Measurements from ENCODE around the gene PUDP.

The PUDP gene

GRCh38 chrX:7146703-7147412 lies 1.1 kb downstream of the PUDP start:
- no peak for DNase-seq (ENCODE audit: low read depth in 2 of 2)

DNA sequence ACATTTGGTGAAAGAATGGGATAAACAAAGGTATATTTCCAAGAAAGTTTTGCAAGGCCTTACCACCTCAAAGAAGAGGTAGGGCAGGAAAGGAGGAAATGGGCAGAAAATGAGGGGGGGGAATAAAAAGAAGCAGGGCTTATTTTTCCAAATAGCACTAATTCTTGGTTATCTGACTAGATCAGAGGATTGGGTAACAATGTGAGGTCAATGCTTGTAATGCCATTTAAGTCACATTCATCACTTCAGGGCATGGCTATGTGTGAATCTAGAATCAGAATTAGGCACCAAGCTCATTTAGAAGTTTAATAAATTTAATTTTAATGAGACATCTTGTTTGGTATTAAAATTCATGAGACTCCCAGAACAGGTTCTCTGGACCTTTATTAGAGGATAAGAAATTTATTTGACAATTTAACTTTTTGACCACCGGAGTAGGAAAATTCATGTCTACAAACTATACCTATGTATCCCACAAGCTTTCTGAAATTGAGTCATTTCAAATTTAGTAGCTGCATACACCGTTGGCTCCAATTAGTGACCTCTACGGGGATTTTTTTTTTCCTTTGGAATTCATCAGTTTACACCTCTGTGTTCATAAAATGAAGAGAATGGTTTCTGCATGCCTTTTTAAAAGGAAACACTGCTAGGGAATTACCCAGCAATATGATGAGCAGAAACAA lies 1.8 kb downstream of the PUDP start:
- no peak for DNase-seq (ENCODE audit: low read depth in 2 of 2)

GRCh38 chrX:7145454-7145853 lies 2.5 kb downstream of the PUDP start:
- DNase-seq (ENCODE audit: low read depth in 2 of 2): no peak

- no peak for DNase-seq (ENCODE audit: low read depth in 2 of 2)
These were observed 3.9 kb downstream of the PUDP start for GRCh38 chrX:7143941-7144525.

GRCh38 chrX:7143076-7143475 lies 4.9 kb downstream of the PUDP start:
- DNase-seq (ENCODE audit: low read depth in 2 of 2): no peak

DNA sequence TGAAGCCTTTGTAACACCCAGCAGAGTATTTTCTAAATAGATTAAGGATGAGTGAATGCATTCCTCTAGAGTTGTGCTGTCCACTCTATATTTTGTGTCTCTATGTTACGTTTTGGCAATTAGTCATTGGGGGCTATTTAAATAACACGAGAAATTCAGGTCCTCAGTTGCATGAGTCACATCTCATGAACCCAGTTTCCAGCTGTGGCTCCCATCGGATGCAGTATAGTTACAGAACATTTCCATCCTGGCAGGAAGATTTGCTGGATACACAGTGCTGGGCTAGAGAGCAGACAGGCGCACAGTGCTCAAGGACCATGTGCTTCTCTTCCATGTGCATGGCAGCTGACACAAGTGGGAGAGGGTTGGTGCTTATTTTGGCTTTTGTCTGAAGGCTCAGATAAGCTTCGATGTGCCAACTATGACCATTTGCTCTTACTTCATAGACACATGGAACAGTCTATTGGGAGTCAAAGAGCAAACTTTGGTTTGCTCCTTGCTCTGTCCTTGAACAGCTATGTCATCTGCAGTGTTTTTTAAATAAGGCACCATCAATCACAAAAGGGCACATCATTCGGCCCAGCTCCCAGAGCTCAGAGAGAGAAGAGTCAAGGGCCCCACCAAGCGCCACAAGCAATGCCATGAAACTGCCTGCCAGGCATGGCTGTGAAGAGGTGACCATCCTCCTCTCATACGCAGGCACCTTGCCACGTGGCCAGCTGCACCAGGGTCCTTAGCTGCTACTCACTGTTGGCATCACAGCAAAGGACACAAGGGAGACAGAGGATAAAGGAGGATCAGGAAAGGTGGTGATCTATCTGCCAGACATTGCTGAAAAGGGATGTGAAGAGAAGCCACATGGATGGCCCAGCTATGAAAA lies 8.5 kb downstream of the PUDP start:
- DNase-seq (ENCODE audit: low read depth in 2 of 2): peak; percentile 80

- no peak for DNase-seq (ENCODE audit: low read depth in 2 of 2)
These were observed 13.0 kb downstream of the PUDP start for GRCh38 chrX:7134981-7135380.

DNA sequence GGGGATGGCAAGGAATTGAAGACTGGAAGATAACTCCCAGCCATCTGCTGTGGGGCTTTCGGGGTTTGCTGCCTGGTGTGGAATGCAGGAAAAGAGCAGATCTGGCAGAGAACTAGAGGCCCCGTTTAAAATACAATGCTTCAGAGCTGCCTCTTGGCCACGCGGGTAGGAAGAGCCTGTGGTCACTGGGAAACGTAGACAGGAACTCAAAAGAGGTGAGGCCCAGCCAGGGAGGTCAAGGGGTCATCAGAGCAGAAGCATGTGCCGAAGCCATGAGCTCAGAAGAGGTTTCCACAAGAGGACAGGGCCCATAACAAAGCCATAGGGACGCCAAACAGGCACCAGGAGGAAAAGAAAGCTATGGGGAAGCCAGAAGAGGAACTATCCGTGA lies 14.9 kb downstream of the PUDP start:
- no peak for DNase-seq (ENCODE audit: low read depth in 2 of 2)

- peak; percentile 36 to 42 for DNase-seq (ENCODE audit: low read depth in 2 of 2)
These were observed 15.5 kb downstream of the PUDP start for GRCh38 chrX:7132335-7133049.

GRCh38 chrX:7131621-7132020 lies 16.3 kb downstream of the PUDP start:
- no peak for DNase-seq (ENCODE audit: low read depth in 2 of 2)

- DNase-seq (ENCODE audit: low read depth in 2 of 2): no peak
These were observed 20.9 kb downstream of the PUDP start for GRCh38 chrX:7127056-7127455.

- DNase-seq (ENCODE audit: low read depth in 2 of 2): no peak
These were observed 27.1 kb downstream of the PUDP start for GRCh38 chrX:7120878-7121219.

DNA sequence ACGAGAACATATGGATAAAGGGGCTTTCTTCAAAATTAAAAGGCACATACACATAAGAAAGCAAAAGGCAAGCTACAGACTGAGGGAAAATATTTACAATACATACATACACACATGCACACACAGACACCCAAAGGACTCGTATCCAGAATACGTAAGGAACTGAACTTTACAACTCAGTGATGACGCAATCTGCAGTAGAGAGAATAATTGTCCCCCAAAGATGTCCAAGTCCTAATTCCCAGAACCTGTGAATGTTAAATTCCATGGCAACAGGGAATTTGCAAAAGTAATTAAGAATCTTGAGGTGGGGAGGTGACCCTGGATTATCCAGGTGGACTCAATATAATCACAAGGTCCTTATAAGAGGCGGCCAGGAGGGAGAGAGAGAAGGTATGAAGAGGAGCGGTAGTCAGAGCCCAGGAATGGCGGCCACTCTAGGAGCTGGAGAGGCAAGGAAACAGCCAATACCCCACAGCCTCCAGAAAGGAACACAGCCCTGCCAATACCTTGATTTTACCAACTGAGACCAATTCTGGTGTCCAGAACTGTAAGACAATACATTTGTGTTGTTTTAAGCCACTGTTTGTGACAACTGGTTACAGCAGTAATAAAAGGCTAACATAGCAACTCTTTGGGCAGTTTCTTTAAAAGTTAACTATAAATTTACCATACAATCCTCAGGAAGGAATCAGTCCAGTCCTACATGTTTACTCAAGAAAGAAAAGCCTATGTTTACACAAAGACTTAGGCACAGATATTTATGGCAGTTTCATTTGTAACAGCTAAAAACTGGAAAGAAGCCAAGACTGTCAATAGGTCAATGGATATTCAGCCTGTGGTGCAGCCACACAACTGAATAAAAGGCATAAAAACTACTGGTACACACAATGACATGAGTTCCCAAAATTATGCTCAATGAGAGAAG lies 27.7 kb downstream of the PUDP start:
- no peak for DNase-seq (ENCODE audit: low read depth in 2 of 2)

GRCh38 chrX:7117587-7117986 lies 30.4 kb downstream of the PUDP start:
- DNase-seq (ENCODE audit: low read depth in 2 of 2): no peak

DNA sequence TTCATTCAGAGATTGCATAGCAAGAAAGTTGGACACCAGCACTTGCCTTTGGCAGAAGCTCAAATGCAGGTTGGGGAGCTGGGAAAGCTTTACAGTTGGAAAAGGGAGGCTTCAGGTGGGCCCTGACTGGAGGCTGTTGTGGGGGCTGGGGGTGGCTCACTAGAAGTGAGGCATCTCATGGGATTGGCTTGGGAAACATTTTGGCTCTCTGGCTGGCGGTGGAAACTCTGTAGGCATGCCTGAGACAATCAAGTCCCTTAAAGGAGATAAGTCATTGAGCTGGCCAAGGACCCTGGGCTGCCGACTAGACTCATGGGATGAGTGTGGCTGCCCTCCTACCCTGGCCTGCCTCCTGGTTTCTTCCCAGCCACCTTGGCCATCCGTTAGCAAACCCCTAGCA lies 31.9 kb downstream of the PUDP start:
- no peak for DNase-seq (ENCODE audit: low read depth in 2 of 2)

- DNase-seq (ENCODE audit: low read depth in 2 of 2): no peak
These were observed 32.4 kb downstream of the PUDP start for GRCh38 chrX:7115557-7115956.

DNA sequence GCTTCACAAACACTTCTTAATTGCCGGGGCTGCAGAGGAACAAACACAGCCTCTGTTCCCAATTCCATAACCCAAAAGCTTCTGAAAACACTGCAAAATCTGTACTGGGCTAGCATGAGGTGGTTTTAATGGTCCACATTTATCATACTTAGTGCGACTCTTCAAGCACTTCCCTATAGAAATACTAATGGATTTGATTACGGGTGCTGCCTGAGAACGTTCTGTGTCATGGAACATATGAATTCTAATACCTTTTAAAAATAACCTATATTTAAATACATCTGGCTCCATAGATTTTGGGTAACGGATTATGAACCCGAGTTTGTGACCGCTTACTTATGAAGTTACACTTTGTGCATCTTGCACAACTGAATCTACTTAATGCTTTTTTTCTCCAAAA lies 35.9 kb downstream of the PUDP start:
- DNase-seq (ENCODE audit: low read depth in 2 of 2): no peak

DNA sequence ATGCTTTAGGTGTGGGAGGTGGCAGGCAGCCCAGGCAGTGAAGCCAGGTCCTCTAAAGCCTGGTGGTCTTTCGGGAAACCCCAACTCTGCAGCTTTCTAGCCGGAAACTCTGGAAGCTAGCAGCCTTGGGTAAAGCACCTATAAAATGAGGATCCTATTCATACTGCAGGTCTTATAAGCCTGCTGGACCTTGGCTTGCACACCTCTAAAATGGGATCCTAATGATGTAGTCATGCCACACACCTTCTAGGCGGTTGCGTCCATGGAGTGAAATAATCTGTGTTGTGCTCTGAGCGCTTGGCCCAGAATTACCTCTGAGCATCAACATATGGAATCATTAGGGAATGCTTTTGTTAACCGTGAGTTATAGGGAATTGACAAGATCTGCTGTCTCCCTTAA lies 36.4 kb downstream of the PUDP start:
- DNase-seq (ENCODE audit: low read depth in 2 of 2): no peak

GRCh38 chrX:7110821-7111276 lies 37.1 kb downstream of the PUDP start:
- no peak for DNase-seq (ENCODE audit: low read depth in 2 of 2)
